ENCODE results near the gene CBLC.

Gene CBLC

GRCh38 chr19:44799627-44800346 lies 22.1 kb downstream of the CBLC start:
- H3K4me3 ChIP-seq (ENCODE audit: low read depth, low read length) = no peak overlapping the region
- TF ChIP-seq, protein P1, sequence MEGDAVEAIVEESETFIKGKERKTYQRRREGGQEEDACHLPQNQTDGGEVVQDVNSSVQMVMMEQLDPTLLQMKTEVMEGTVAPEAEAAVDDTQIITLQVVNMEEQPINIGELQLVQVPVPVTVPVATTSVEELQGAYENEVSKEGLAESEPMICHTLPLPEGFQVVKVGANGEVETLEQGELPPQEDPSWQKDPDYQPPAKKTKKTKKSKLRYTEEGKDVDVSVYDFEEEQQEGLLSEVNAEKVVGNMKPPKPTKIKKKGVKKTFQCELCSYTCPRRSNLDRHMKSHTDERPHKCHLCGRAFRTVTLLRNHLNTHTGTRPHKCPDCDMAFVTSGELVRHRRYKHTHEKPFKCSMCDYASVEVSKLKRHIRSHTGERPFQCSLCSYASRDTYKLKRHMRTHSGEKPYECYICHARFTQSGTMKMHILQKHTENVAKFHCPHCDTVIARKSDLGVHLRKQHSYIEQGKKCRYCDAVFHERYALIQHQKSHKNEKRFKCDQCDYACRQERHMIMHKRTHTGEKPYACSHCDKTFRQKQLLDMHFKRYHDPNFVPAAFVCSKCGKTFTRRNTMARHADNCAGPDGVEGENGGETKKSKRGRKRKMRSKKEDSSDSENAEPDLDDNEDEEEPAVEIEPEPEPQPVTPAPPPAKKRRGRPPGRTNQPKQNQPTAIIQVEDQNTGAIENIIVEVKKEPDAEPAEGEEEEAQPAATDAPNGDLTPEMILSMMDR (IDR thresholded peaks at IDR 0.05; ENCODE audit: control insufficient read depth, extremely low read depth, insufficient read depth) = no peak
- DNase-seq (ENCODE audit: low read depth) = no peak

DNA sequence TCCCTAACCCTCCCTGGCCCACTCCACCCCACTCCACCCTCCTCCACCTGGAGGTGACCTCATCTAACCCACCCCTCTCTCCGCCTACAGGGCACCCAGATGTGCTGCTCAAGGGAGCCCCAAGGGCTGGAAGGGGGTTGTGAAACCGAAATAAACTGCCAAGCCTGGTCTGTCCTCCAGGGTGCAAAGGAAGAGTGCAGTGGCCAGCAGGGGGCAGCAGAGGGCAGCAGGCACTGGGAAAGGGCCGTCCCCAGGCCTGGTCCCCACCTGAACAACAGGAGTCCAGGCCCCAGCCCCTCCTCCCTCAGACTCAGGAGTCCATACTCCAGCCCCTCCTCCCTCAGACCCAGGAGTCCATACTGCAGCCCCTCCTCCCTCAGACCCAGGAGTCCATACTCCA lies 22.8 kb downstream of the CBLC start:
- no peak for DNase-seq (ENCODE audit: low read depth)
- TF ChIP-seq, protein P1 (IDR thresholded peaks at IDR 0.05; ENCODE audit: control insufficient read depth, extremely low read depth, insufficient read depth) = peak; percentile 82
- H3K4me3 ChIP-seq (ENCODE audit: low read depth, low read length) = no peak overlapping the region

DNA sequence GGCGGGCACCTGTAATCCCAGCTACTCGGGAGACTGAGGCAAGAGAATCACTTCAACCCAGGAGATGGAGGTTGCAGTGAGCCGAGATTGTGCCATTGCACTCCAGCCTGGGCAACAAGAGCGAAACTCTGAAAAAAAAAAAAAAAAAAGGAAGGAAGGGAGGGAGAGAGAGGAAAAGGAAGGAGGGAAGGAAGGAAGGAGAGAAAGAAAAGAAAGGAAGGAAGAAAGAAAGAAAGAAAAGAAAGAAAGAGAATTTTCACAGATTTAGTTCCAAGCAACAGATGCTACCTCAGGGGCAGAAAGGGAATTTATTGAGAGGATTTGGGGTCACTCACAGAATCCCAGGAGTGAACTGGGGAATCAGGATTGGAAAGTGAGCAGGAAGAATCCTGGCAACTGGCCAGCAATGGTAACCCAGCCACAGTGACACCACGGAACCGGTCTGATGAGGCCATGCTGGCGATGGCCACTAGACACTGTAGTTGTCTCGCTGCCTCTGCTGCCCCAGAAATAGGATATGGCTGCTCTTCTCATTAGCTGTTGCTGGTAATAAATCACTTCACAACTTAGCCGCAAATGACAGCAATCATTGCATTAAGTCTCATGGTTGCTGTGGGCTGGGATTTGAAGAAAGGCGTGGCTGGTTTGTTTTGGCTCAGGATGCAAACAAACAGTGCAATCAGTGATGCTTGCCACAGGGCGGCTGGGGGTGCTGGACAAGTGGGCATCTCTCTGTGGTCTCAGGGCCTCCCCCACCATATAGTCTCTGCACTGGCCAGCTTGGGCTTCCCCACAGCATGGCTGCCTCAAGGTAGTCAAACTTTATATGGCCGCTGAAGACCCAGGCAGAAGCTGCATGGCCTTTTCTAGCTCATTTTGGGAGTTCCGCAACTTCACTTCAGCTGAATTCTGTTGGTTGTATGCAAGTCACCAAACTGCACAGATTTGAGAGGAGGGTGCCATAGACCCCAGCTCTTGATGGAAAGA lies 26.0 kb downstream of the CBLC start:
- DNase-seq (ENCODE audit: low read depth) = no peak
- TF ChIP-seq, protein P1 (IDR thresholded peaks at IDR 0.05; ENCODE audit: control insufficient read depth, extremely low read depth, insufficient read depth) = no peak
- H3K4me3 ChIP-seq (ENCODE audit: low read depth, low read length) = no peak overlapping the region

- TF ChIP-seq, protein P1 (IDR thresholded peaks at IDR 0.05; ENCODE audit: control insufficient read depth, extremely low read depth, insufficient read depth) = no peak
- H3K4me3 ChIP-seq (ENCODE audit: low read depth, low read length) = no peak overlapping the region
- DNase-seq (ENCODE audit: low read depth) = no peak
Observed at GRCh38 chr19:44806291-44806690, 28.6 kb downstream of the CBLC start.

- TF ChIP-seq, protein P1 (IDR thresholded peaks at IDR 0.05; ENCODE audit: control insufficient read depth, extremely low read depth, insufficient read depth) = no peak
- peak; percentile 89 for DNase-seq (ENCODE audit: low read depth)
- no peak overlapping the region for H3K4me3 ChIP-seq (ENCODE audit: low read depth, low read length)
Observed at GRCh38 chr19:44807162-44807561, 29.5 kb downstream of the CBLC start.

DNA sequence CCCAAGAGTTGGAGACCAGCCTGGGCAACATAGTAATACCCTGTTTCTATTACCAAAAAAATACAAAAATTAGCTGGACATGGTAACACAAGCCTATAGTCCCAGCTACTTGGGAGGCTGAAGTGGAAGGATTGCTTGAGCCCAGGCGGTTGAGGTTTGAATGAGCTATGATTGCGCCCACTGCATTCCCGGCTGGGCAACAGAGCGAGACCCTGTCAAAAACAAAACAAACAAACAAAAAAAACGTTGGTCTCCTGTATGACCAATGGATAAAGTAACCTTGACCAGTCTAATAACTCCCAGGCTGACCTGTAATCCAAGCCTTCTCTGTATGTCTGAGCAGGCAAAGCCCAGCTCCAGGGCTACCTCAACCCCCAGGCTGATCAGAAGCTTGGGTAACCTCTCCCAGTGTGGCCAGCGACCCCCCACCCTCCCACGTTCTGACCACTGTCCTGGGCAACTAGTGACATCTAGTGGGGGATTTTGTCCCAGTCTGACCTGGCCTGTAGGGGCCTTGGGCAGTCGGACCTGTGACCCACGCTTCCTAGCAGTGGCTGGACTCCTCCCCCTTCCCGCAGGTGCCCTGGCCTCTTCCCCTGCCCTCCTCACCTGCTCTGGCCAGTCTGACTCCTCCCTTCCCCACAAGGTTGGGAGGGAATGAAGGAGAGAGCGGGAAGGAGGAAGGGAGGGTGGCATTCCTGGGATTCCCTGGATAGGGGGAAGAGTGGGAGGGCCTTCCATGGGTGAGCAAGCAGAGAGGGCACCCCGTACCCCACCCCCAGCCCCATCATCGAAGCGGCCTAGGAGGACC lies 30.2 kb downstream of the CBLC start:
- H3K4me3 ChIP-seq (ENCODE audit: low read depth, low read length) = no peak overlapping the region
- TF ChIP-seq, protein P1 (IDR thresholded peaks at IDR 0.05; ENCODE audit: control insufficient read depth, extremely low read depth, insufficient read depth) = peak; percentile 45
- DNase-seq (ENCODE audit: low read depth) = peak; percentile 54

Measured in LNCaP clone FGC (cell line).